ENCODE data around the gene CDH23. TPM values are rescaled to one million over a fixed set of nuclear protein-coding genes. Genes with fewer than 3 reads are reported as not detected.

The CDH23 gene
- total and polyA plus RNA-seq, 2 donors (not counting 1 experiment from before 2014, with no cell fraction given) = 0.37 to 0.89 TPM

GRCh38 chr10:71739358-71739900 is 342.7 kb downstream of the CDH23 start:
- peaks cover 0 to 3% (median 0%) of the 10 kb centered on the region in 3 donors for H3K9me3 ChIP-seq (ENCODE audit: control extremely low read depth in 1 of 3, control insufficient read depth in 2 of 3, insufficient read depth in 1 of 3, low read length in 2 of 3)
- H2AFZ ChIP-seq (ENCODE audit: insufficient read depth, low read depth, low read length, poor library complexity, severe bottlenecking) = no peak overlapping the region
- DNase-seq (no peak), ATAC-seq (ENCODE audit: low read depth) (no peak)
- H3K27me3 ChIP-seq (replicated peaks in 1 of 4; ENCODE audit: control extremely low read depth in 1 of 4, control insufficient read depth in 3 of 4, insufficient read depth in 4 of 4, low read length in 3 of 4) = no peaks in the 10 kb centered on the region
- POLR2A ChIA-PET = interaction anchor here (1.2 kb wide), 1 partner anchor 8 kb away, joined by 3 read pairs; no protein-coding TSS in a partner anchor
- no peak overlapping the region for H3K4me3 ChIP-seq (ENCODE audit: control extremely low read depth in 1 of 5, extremely low read depth in 1 of 5, insufficient read depth in 1 of 5, low read depth in 2 of 5, low read length in 4 of 5)
- H3K79me2 ChIP-seq (ENCODE audit: control insufficient read depth, insufficient read depth, low read length) = no peaks in the 10 kb centered on the region
- no peak overlapping the region for H3K27ac ChIP-seq (ENCODE audit: low read length in 2 of 2)
- CTCF ChIA-PET = interaction anchor here (1.0 to 1.1 kb wide), 2 partner anchors 15 to 32 kb away, joined by 3 read pairs; no protein-coding TSS in a partner anchor
- TF ChIP-seq EZH2 (IDR thresholded peaks at IDR 0.05; ENCODE audit: borderline replicate concordance, insufficient read depth, low read depth, low read length, poor library complexity, severe bottlenecking) (no peak), CTCF (IDR thresholded peaks at IDR 0.05) (no peak)
- Mint-ChIP-seq H3K9me3 (ENCODE audit: insufficient read depth) (no peaks in the 10 kb centered on the region), H3K27me3 (no peaks in the 10 kb centered on the region), H3K4me3 (no peak overlapping the region), H3K4me1 (peaks cover 70% of the 10 kb centered on the region), H3K27ac (peak overlapping the region; percentile 41)
- H3K9ac ChIP-seq (ENCODE audit: low read length) = no peak overlapping the region
- intact Hi-C loops (cut with micrococcal nuclease) = no loop called here
- no peak overlapping the region for H3K4me2 ChIP-seq (replicated peaks; ENCODE audit: low read depth, low read length, poor library complexity, severe bottlenecking)
- 90% methylated on average over 8 of the region's 8 CpGs for WGBS (ENCODE audit: insufficient coverage)
- no peaks in the 10 kb centered on the region for H4K20me1 ChIP-seq (ENCODE audit: control insufficient read depth, insufficient read depth, low read length, poor library complexity, severe bottlenecking)
- no peaks in the 10 kb centered on the region for H3K36me3 ChIP-seq (replicated peaks in 1 of 2; ENCODE audit: control extremely low read depth in 1 of 2, control insufficient read depth in 1 of 2, extremely low read depth in 1 of 2, insufficient read depth in 2 of 2, low read length in 1 of 2)
- peaks cover 37 to 68% of the 10 kb centered on the region in 2 donors for H3K4me1 ChIP-seq (ENCODE audit: control insufficient read depth in 2 of 2, insufficient read depth in 2 of 2, low read length in 2 of 2)

- POLR2A ChIA-PET = no interaction called here
- peak overlapping the region; percentile 8 for H3K27ac Mint-ChIP-seq
- Histone ChIP-seq H2AFZ (ENCODE audit: insufficient read depth, low read depth, low read length, poor library complexity, severe bottlenecking) (no peak overlapping the region), H3K4me3 (ENCODE audit: control extremely low read depth in 1 of 5, extremely low read depth in 1 of 5, insufficient read depth in 1 of 5, low read depth in 2 of 5, low read length in 4 of 5) (no peak overlapping the region), H3K4me2 (replicated peaks; ENCODE audit: low read depth, low read length, poor library complexity, severe bottlenecking) (no peak overlapping the region), H3K4me1 (ENCODE audit: control insufficient read depth in 2 of 2, insufficient read depth in 2 of 2, low read length in 2 of 2) (peaks cover 30 to 67% of the 10 kb centered on the region in 2 donors), H3K9me3 (ENCODE audit: control extremely low read depth in 1 of 3, control insufficient read depth in 2 of 3, insufficient read depth in 1 of 3, low read length in 2 of 3) (peaks cover 0 to 3% (median 0%) of the 10 kb centered on the region in 3 donors), H3K27me3 (replicated peaks in 1 of 4; ENCODE audit: control extremely low read depth in 1 of 4, control insufficient read depth in 3 of 4, insufficient read depth in 4 of 4, low read length in 3 of 4) (no peaks in the 10 kb centered on the region), H3K79me2 (ENCODE audit: control insufficient read depth, insufficient read depth, low read length) (no peaks in the 10 kb centered on the region), H4K20me1 (ENCODE audit: control insufficient read depth, insufficient read depth, low read length, poor library complexity, severe bottlenecking) (no peaks in the 10 kb centered on the region), H3K27ac (ENCODE audit: low read length in 2 of 2) (no peak overlapping the region), H3K36me3 (replicated peaks in 1 of 2; ENCODE audit: control extremely low read depth in 1 of 2, control insufficient read depth in 1 of 2, extremely low read depth in 1 of 2, insufficient read depth in 2 of 2, low read length in 1 of 2) (no peaks in the 10 kb centered on the region), H3K9ac (ENCODE audit: low read length) (no peak overlapping the region)
- no peak overlapping the region for H3K4me3 Mint-ChIP-seq
- no peaks in the 10 kb centered on the region for H3K27me3 Mint-ChIP-seq
- DNase-seq (no peak), ATAC-seq (ENCODE audit: low read depth) (no peak)
- peaks cover 68% of the 10 kb centered on the region for H3K4me1 Mint-ChIP-seq
- CTCF ChIA-PET = interaction anchor here (1.0 to 1.1 kb wide), 2 partner anchors 15 to 33 kb away, joined by 3 read pairs; no protein-coding TSS in a partner anchor
- intact Hi-C loops (cut with micrococcal nuclease) = no loop called here
- WGBS (ENCODE audit: insufficient coverage) = 81% methylated on average over 9 of the region's 9 CpGs
- no peaks in the 10 kb centered on the region for H3K9me3 Mint-ChIP-seq (ENCODE audit: insufficient read depth)
- no peak for TF ChIP-seq EZH2 (IDR thresholded peaks at IDR 0.05; ENCODE audit: borderline replicate concordance, insufficient read depth, low read depth, low read length, poor library complexity, severe bottlenecking)
- no peak for TF ChIP-seq CTCF (IDR thresholded peaks at IDR 0.05)
Observed at GRCh38 chr10:71740069-71740653, 343.4 kb downstream of the CDH23 start.
